ENCODE measurements around the gene DAPK1.

Gene DAPK1

GRCh38 chr9:87497604-87498045, at the start of gene DAPK1:
DAPK1 (plus strand) TSS chr9:87497867; CDS start chr9:87499078, 1,211 bp downstream.
- DNase-seq: peak; percentile 57

- no peak for DNase-seq
Measured at GRCh38 chr9:87451149-87451548, 46.5 kb upstream of the DAPK1 start.

GRCh38 chr9:87455407-87455806, 42.3 kb upstream of the DAPK1 start:
- no peak for DNase-seq

GRCh38 chr9:87461256-87461655, 36.4 kb upstream of the DAPK1 start:
- DNase-seq: no peak

- DNase-seq: peak; percentile 85
Measured at GRCh38 chr9:87464110-87464991, 33.3 kb upstream of the DAPK1 start.

GRCh38 chr9:87464992-87465378, 32.7 kb upstream of the DAPK1 start:
- no peak for DNase-seq

- DNase-seq: no peak
Measured at GRCh38 chr9:87465816-87466215, 31.9 kb upstream of the DAPK1 start.

GRCh38 chr9:87467187-87467586, 30.5 kb upstream of the DAPK1 start:
- no peak for DNase-seq

- no peak for DNase-seq
Measured at GRCh38 chr9:87469793-87470465, 27.7 kb upstream of the DAPK1 start.

GRCh38 chr9:87471746-87472145, 25.9 kb upstream of the DAPK1 start:
- no peak for DNase-seq

GRCh38 chr9:87475463-87475862, 22.2 kb upstream of the DAPK1 start:
- DNase-seq: no peak

- no peak for DNase-seq
Measured at GRCh38 chr9:87478226-87478992, 19.3 kb upstream of the DAPK1 start.

GRCh38 chr9:87479801-87480201, 17.9 kb upstream of the DAPK1 start:
- DNase-seq: no peak

- no peak for DNase-seq
Measured at GRCh38 chr9:87481890-87482855, 15.5 kb upstream of the DAPK1 start.

GRCh38 chr9:87490225-87490624, 7.4 kb upstream of the DAPK1 start:
- no peak for DNase-seq

- no peak for DNase-seq
Measured at GRCh38 chr9:87490907-87491306, 6.8 kb upstream of the DAPK1 start.

GRCh38 chr9:87491523-87491922, 6.1 kb upstream of the DAPK1 start:
- DNase-seq: no peak

- DNase-seq: no peak
Measured at GRCh38 chr9:87492642-87493041, 5.0 kb upstream of the DAPK1 start.

- no peak for DNase-seq
Measured at GRCh38 chr9:87494970-87495471, 2.6 kb upstream of the DAPK1 start.

GRCh38 chr9:87497080-87497603, 525 bp upstream of the DAPK1 start:
- DNase-seq: no peak

GRCh38 chr9:87498046-87498810, 561 bp downstream of the DAPK1 start:
- peak; percentile 21 for DNase-seq
